HPDE6-E6E7 (cell line): ENCODE measurements around the gene ROR1.
A peak's percentile ranks its signal among the peaks of the same experiment; 100 is the strongest.

Source experiments
- DNase-seq: peaks from one replicate; pipeline ENCODE4 v3.0.0; 2011; ENCODE audit warnings: missing footprints; ENCODE audit errors: extremely low spot score

ROR1 gene

GRCh38 chr1:64052777-64053176 is 279.0 kb downstream of the ROR1 start:
- DNase-seq = no peak

DNA sequence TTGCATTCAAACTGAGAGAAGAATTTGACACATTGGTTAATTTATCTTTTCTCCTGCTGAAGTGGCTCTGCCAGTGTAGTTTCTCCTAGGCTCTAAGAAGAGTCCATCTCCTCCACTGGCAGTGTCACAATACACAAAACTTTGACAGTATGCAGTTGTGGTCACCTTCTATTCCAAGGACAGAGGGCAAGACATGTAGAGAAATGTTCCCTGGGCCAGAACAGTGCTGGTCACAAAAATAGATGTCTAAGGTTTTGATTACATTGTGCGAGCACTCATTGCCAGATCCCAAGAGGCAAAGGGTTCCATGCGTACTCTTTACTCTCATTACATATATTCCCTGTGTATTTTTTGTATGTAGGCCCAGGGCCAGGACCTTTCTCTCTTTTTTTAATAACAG is 281.5 kb downstream of the ROR1 start:
- no peak for DNase-seq

DNA sequence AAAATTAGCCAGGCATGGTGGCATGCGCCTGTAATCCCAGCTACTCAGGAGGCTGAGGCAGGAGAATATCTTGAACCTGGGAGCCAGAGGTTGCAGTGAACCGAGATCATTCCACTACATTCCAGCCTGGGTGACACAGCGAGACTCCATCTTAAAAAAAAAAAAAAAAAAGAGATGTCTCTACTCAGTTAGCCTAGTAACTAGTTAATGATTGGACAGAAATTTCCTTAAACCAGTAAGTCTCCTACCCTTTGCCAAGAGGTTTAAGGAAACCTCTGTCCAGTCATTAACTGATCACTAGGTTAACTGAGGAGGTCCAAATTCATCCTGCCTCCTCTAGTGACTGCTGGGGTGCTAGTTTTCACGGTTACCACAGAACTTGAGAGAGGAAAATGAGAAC is 285.7 kb downstream of the ROR1 start:
- no peak for DNase-seq

GRCh38 chr1:64060611-64061302 is 286.9 kb downstream of the ROR1 start:
- no peak for DNase-seq

DNA sequence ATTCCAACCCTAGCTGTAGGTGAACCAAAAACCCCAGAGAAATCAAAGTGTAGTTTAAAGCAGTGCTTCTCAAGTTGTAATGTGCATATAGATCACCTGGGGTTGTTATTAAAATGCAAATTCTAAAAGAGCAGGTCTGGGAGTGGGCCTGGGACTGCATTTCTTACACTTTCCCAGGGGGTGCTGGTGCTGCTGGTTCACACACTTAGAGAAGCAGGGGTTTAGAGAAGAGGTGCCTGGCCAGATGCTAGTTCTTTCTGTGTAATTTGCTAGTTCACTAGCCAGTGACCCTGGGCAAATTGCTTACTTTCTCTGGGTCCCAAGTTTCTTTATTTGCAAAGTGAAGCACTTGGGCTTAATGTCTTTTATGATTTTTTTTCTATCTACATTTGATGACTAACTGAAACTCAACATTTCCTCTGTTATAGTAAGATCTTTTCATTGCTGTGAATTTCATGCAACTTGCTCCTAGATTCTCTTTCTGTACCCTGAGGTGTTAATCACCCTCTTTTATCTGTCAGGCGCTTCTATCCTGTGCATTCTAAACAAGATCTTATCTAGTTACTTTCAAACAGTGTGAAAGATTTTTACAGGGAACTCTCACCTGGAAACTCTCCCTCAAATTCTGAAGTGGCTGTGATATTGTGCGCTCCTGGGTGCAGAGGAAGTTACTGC is 287.8 kb downstream of the ROR1 start:
- no peak for DNase-seq

GRCh38 chr1:64062529-64062928 is 288.7 kb downstream of the ROR1 start:
- DNase-seq = no peak

DNA sequence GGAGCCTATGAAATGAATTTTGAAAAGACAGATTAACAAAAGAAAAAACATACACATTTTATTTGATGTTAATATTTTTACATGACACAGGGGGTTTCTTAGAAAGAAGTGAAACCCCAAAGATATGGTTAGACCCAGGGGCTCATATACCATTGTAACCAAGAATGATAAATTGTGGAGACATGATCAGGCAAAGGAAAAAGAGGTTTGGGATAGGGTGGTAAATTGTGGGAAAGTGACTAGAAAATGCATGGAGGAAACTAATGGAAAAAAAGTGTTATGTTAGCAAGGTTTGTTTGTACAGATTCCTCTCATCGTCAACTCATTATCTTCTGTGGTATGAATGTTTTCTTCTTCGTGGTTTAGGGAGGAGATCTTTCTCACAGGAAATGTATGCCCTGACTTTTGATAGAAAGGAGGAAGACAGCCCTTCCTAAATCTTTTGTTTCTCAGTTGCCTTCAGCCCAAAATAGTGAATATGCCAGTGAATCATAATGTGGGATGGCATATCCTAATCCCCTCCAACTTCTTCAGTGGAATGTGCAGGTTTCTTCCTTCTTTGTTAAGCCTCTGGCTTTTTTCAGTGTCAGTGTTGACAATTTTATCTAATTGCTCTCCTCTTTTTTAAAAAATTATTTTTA is 289.2 kb downstream of the ROR1 start:
- DNase-seq = no peak

- DNase-seq = no peak
These were observed 291.8 kb downstream of the ROR1 start for GRCh38 chr1:64065571-64065970.

DNA sequence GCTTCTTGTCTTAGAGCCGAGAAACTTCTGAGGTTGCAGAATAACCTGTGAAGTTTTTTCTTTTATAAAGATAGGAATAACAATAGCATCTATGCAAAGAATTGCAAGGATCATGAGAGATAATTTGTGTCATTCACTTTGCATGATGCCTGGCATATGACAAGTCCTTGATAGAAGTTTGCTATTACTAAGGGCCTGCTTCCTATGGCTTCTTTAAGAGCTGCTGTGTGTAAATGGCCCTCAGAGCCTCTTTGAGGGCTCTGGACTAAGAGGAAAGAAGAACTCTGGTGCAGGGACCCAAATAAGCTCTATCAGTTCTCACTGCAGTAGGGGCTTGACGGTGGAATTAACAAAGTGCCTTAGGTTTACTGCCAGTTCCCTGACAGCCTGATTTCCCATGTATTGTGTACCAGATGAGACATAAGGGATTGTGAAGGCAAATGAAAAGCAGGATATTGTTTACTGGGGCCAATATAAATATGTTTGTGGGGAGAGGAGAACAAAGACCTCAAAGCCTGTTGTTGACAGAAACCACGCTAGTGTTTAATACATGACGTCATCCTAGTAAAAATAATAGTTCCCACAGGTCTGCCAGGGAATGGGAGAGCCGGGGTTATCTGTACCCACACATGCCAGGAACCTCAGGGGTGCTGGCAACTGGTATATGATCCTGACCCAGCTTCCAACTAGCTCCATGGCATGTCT is 298.4 kb downstream of the ROR1 start:
- DNase-seq = no peak

- no peak for DNase-seq
These were observed 299.9 kb downstream of the ROR1 start for GRCh38 chr1:64073705-64074104.

DNA sequence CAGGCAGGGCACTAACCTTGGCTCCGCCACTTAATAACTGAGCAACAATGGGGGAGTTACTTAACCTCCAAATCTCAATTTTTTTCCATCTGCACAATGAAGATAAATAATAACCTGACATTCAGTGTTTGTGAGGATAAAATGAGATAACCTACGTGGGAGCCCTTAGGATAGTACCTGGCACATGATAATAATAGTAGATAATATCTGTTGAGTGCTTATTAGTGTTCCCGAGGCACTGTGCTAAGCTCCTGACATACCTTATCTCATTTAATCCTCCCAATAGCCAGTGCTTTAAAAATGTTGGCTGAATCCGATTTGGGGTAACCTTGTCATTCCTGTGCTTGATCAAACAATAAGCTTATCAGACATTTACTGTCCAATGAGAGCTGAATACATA is 300.9 kb downstream of the ROR1 start:
- DNase-seq = no peak

GRCh38 chr1:64077281-64077940 is 303.6 kb downstream of the ROR1 start:
- peak; percentile 22 for DNase-seq

DNA sequence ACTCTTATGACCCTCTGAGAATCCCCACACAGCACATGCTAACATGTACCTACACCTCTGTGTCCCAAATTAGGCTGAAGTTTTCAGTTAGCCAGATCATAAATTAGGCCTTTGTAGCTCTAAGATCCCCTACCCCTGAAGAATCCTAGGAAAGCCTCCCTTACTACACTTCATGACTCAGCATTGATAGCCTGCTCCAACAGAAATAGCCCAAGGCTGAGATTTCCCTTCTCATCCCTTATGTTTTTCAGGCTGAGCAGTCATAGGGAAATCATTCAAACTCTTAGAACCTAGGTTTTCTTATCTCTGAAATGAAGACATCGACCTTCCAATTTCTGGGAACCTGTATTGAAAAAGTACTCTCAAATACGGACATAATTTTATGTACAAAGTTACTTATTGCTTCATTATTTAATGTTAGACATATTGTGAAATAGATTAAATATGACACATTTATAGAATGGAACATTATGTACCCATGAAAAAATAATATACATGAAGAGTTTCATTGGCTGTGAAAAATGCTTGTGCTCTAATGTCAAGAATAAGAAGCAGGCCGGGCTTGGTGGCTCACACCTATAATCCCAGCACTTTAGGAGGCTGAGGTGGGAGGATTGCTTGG is 307.2 kb downstream of the ROR1 start:
- DNase-seq = no peak

- no peak for DNase-seq
These were observed 308.6 kb downstream of the ROR1 start for GRCh38 chr1:64082459-64082858.

DNA sequence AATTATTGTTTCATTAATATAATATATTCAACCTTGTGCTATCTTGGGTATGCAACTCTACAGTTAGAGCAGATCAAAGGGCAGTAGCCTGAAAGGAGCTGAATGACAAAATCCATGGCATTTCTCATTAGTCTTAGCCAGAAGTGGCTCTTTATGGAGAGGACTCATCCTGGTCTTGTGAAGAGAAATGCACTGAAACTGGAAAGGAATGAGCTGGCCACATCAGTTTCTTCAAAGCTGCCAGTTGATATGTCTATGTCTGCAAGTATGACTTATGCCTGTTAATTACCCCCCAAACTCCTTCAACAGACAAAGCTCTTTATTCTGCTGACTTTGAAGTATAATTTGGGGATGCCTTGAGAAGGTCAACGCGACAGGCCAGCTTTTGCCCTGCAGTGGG is 310.6 kb downstream of the ROR1 start:
- DNase-seq = no peak

- DNase-seq = no peak
These were observed 314.0 kb downstream of the ROR1 start for GRCh38 chr1:64087768-64088167.

GRCh38 chr1:64090436-64090835 is 316.6 kb downstream of the ROR1 start:
- DNase-seq = no peak

DNA sequence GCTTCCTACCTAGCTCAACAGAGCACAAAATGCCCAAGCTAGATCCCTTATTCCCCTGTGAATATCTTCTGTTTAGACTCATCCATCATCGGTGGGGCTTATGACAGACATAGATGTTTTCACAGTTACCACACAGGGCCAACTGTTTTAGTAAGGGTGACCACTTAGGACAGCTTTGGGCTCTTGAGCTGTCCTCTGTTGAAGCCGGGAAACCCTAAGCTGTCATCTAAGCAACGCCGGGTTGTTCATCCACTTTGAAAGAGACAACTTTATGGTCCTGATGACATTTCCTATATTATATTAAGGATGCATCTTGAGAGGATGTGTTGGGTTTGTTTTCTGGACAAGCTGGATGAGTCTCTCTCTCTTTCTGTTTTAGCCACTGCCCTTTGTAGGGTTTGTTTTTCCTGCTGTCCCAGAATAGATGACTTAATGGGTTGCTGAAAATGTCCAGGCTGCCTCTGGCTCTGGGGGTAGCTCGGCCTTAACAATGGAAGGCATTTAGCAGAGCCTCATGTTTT is 319.1 kb downstream of the ROR1 start:
- no peak for DNase-seq

DNA sequence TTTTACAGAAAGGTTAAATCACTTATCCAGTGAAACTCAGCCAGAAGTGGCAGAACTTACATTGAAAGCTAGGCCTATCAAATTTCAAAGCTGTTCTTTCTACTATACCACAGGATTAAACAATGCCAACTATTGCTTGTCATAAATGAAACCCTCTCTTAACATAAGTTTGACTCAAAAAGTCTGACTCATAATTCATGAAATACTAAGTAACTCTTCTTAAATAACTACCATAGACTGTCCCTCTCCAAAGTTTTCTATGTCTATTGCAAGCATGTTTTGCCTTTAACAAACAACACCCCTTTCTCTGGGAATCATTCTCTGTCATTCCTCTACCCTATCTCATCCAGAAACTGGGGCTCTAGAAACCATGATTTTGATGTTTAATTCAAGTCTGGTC is 320.1 kb downstream of the ROR1 start:
- no peak for DNase-seq

- no peak for DNase-seq
These were observed 322.0 kb downstream of the ROR1 start for GRCh38 chr1:64095832-64096231.

- no peak for DNase-seq
These were observed 324.0 kb downstream of the ROR1 start for GRCh38 chr1:64097859-64098258.
